Testis (tissue), 2 donors: ENCODE data around the gene ZNF500.

Source experiments
- POLR2A ChIP-seq: fragments of 450-650 bp; IDR thresholded peaks from one replicate; pipeline ENCODE4 v1.6.1; 2017; ENCODE audit warnings: antibody characterized with exemption, mild to moderate bottlenecking, moderate library complexity
- TF ChIP-seq, protein P1 (sequence below), 3 experiments: fragments of 450-650 bp in 2 of 3; fragments of 200-600 bp in 1 of 3; sonication (generic) in 1 of 3; IDR thresholded peaks; one replicate each; pipeline ENCODE4 v1.5.1; 2016 to 2019; ENCODE audit warnings: antibody characterized with exemption in 3 of 3, mild to moderate bottlenecking in 2 of 3, moderate library complexity in 1 of 3

DNA sequence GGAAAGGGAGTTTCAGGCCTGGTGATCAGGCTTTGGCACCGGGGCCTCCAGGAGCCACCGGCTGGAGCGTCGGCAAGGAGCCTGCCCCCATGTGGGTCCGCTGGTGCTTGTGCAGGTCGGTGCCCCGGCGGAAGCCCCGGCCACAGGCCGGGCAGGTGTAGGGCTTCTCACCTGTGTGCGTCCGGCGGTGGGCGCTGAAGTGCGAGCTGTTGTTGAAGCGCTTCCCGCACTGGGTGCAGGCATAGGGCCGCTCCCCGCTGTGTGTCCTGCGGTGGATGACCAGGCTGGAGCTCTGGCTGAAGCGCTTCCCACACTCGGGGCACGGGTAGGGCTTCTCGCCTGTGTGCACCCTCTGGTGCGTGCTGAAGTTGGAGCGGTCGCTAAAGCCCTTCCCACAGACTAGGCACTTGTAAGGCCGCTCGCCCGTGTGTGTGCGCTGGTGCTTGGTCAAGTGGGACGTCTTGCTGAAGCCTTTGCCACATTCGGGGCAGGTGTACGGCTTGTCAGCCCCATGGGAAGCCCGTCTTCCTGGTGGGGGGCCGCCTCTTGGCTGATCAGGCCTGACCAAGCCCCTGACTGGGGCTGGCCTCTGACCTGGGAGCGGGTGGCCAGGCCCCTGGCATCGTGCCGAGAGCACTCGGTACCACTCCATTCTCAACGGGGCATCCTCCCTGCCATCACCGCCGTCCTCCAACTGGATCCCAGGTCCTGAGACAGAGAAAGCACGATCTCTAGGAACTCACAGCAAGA lies 14.4 kb downstream of the ZNF500 start:
- no peak for TF ChIP-seq POLR2A
- TF ChIP-seq, protein P1, sequence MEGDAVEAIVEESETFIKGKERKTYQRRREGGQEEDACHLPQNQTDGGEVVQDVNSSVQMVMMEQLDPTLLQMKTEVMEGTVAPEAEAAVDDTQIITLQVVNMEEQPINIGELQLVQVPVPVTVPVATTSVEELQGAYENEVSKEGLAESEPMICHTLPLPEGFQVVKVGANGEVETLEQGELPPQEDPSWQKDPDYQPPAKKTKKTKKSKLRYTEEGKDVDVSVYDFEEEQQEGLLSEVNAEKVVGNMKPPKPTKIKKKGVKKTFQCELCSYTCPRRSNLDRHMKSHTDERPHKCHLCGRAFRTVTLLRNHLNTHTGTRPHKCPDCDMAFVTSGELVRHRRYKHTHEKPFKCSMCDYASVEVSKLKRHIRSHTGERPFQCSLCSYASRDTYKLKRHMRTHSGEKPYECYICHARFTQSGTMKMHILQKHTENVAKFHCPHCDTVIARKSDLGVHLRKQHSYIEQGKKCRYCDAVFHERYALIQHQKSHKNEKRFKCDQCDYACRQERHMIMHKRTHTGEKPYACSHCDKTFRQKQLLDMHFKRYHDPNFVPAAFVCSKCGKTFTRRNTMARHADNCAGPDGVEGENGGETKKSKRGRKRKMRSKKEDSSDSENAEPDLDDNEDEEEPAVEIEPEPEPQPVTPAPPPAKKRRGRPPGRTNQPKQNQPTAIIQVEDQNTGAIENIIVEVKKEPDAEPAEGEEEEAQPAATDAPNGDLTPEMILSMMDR (IDR thresholded peaks at IDR 0.05) = no peak
